ENCODE results near the gene B4GALT3. TPM values are rescaled to one million over a fixed set of nuclear protein-coding genes. Genes with fewer than 3 reads are reported as not detected.

The B4GALT3 gene
- total RNA-seq, 2 donors from 2014 or later, result 38.2 to 68.7 TPM

DNA sequence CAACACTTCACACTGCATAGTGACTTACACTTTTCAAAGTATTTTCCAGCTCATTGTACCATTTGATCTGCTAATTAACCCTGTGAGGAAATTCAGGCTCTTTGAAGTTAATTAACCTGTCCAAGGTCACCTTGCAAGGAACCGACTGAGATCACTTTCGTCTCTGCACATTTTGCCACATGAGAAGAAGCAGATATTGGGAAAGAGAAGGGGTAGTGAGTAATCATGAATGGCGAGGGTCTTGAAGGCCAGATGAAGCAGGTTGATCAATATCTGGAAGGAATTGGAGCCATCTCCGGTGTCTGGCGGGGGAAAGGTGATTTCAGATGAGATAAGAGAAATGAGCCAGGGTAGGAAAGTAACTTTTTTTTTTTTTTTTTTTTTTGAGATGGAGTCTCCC is 42.7 kb upstream of the B4GALT3 start:
- Histone ChIP-seq H3K4me3 (no peak overlapping the region), H3K36me3 (no peaks in the 10 kb centered on the region), H3K27me3 (replicated peaks; ENCODE audit: insufficient read depth) (no peaks in the 10 kb centered on the region), H3K4me1 (replicated peaks) (no peaks in the 10 kb centered on the region), H3K27ac (no peak overlapping the region), H3K9me3 (no peaks in the 10 kb centered on the region)
- no peak for DNase-seq (ENCODE audit: low spot score)
- intact Hi-C loops (cut with DNase I), result no loop called here
- TF ChIP-seq, protein P1, sequence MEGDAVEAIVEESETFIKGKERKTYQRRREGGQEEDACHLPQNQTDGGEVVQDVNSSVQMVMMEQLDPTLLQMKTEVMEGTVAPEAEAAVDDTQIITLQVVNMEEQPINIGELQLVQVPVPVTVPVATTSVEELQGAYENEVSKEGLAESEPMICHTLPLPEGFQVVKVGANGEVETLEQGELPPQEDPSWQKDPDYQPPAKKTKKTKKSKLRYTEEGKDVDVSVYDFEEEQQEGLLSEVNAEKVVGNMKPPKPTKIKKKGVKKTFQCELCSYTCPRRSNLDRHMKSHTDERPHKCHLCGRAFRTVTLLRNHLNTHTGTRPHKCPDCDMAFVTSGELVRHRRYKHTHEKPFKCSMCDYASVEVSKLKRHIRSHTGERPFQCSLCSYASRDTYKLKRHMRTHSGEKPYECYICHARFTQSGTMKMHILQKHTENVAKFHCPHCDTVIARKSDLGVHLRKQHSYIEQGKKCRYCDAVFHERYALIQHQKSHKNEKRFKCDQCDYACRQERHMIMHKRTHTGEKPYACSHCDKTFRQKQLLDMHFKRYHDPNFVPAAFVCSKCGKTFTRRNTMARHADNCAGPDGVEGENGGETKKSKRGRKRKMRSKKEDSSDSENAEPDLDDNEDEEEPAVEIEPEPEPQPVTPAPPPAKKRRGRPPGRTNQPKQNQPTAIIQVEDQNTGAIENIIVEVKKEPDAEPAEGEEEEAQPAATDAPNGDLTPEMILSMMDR (IDR thresholded peaks at IDR 0.05), result no peak
- TF ChIP-seq POLR2A (IDR thresholded peaks at IDR 0.05) (no peak), POLR2AphosphoS5 (IDR thresholded peaks at IDR 0.05) (no peak)
- WGBS, result 81% methylated on average over 5 of the region's 5 CpGs

DNA sequence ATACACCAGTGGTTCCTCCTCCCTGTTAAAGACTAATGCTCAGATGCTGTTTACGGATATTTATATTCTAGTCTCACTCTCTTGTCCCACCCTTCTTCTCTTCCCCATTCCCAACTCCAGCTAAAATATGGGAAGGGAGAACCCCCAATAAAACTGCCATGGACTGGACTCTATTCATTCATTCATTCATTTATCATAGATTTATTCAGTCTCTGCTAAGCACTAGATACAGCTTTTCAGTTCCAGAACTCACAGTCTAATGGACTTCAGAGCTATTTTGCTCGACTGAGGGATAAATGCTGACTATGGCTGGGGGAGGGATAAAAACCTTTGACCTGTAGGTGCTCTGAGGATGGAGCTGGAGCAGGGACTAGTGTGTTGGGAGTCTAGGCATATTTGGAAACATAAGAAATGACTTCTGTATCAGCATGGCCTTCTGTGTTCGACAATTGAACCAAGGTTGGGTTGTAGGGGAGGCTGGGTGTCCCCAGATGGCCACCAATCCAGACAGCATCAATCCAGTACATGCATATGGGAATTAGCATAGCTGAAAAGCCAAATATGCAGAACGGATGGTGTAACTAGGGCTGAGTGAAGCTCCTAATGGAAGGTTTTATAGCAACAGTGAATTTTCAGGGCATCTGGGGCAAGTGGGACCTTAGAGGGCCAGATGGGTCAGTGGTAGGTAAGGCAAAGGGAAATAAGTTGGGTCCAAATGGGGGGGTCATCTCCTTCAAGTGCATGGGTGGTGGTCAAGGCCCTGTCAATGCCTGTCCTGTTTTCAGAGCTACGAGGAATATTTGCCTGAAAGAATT is 42.0 kb upstream of the B4GALT3 start:
- H3K36me3 ChIP-seq, result no peaks in the 10 kb centered on the region
- WGBS, result 89% methylated on average over 5 of the region's 5 CpGs
- no peaks in the 10 kb centered on the region for H3K27me3 ChIP-seq (replicated peaks; ENCODE audit: insufficient read depth)
- TF ChIP-seq, protein P1 (IDR thresholded peaks at IDR 0.05), result no peak
- no peak for TF ChIP-seq POLR2A (IDR thresholded peaks at IDR 0.05)
- TF ChIP-seq POLR2AphosphoS5 (IDR thresholded peaks at IDR 0.05), result no peak
- H3K4me3 ChIP-seq, result no peak overlapping the region
- intact Hi-C loops (cut with DNase I), result no loop called here
- no peaks in the 10 kb centered on the region for H3K4me1 ChIP-seq (replicated peaks)
- DNase-seq (ENCODE audit: low spot score), result no peak
- no peaks in the 10 kb centered on the region for H3K9me3 ChIP-seq
- H3K27ac ChIP-seq, result no peak overlapping the region

DNA sequence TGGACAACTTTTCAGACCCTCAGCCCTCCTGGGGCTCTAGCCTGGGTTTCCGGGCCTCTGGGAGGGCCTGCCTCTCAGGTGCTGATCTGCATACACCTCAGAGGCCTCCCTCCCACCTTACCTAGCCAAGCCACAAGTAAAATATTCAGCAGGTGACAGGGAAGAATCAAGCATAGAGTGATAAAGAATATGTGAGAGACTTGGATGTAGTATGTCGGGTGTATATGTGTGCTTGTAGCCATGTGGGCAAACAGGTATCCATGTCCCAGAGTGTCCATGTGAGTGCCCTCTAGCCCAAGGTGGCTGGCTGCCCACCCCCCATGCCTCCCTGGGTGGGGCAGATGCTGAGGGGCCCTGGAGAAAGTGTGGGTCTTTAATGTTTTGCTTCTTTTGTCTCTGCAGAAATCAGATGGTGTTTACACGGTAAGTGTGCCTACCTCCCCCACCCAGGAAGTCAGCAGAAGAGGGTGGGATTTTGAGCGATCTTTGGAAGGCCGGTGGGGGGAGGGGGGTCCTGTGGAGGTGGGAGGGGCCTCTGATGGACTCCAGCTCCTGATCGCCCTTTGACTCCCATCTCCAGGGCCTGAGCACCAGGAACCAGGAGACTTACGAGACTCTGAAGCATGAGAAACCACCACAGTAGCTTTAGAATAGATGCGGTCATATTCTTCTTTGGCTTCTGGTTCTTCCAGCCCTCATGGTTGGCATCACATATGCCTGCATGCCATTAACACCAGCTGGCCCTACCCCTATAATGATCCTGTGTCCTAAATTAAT is 41.2 kb upstream of the B4GALT3 start:
- H3K4me3 ChIP-seq, result no peak overlapping the region
- no peaks in the 10 kb centered on the region for H3K27me3 ChIP-seq (replicated peaks; ENCODE audit: insufficient read depth)
- H3K36me3 ChIP-seq, result peaks cover 2 to 4% of the 10 kb centered on the region in 2 donors
- intact Hi-C loops (cut with DNase I), result no loop called here
- TF ChIP-seq, protein P1 (IDR thresholded peaks at IDR 0.05), result no peak
- TF ChIP-seq POLR2A (IDR thresholded peaks at IDR 0.05) (no peak), POLR2AphosphoS5 (IDR thresholded peaks at IDR 0.05) (no peak)
- H3K4me1 ChIP-seq (replicated peaks), result no peaks in the 10 kb centered on the region
- H3K9me3 ChIP-seq, result no peaks in the 10 kb centered on the region
- H3K27ac ChIP-seq, result no peak overlapping the region
- WGBS, result 60% methylated on average over 8 of the region's 8 CpGs
- no peak for DNase-seq (ENCODE audit: low spot score)

DNA sequence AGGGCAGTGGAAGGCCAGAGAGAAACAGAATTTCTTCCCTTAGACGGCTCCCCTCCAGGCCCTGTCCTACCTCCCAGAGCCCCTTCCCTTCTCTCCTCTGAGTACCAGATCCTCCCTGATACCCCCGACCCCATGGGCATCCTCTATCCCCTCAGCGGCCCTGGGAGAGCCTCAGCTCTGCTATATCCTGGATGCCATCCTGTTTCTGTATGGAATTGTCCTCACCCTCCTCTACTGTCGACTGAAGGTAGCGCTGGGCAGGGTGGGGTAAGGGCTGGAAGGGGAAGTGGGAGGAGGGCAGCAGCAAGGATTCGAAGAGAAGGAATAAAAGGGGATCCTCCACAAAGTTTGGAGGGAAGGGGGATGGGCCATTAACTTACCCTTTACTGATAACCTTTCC is 40.5 kb upstream of the B4GALT3 start:
- no peak for DNase-seq (ENCODE audit: low spot score)
- H3K4me1 ChIP-seq (replicated peaks), result no peaks in the 10 kb centered on the region
- H3K9me3 ChIP-seq, result no peaks in the 10 kb centered on the region
- 73% methylated on average over 6 of the region's 6 CpGs for WGBS
- H3K36me3 ChIP-seq, result peaks cover 8 to 11% of the 10 kb centered on the region in 2 donors
- H3K4me3 ChIP-seq, result no peak overlapping the region
- H3K27me3 ChIP-seq (replicated peaks; ENCODE audit: insufficient read depth), result no peaks in the 10 kb centered on the region
- TF ChIP-seq POLR2A (IDR thresholded peaks at IDR 0.05) (no peak), POLR2AphosphoS5 (IDR thresholded peaks at IDR 0.05) (no peak)
- TF ChIP-seq, protein P1 (IDR thresholded peaks at IDR 0.05), result no peak
- H3K27ac ChIP-seq, result no peak overlapping the region
- intact Hi-C loops (cut with DNase I), result no loop called here

Measured in prostate gland (tissue), 2 donors.